GM23338 (cell line): ENCODE measurements around the gene PAPPA2. TPM values are rescaled to one million over a fixed set of nuclear protein-coding genes. Genes with fewer than 3 reads are reported as not detected.

Experiments used
- ATAC-seq: fragments of 200-7000 bp; cut with Tn5 transposase; 3 replicates; pipeline ENCODE4 v1.9.1; 2020
- DNase-seq: peaks from one replicate; pipeline ENCODE4 v3.0.0-alpha.2; 2015; ENCODE audit warnings: low spot score
- H2AFZ ChIP-seq: fragments of 200-600 bp; sonication (generic); 2 replicates; pipeline ENCODE4 v1.8.0; 2016; ENCODE audit warnings: antibody characterized with exemption, mild to moderate bottlenecking, moderate library complexity
- H3F3A ChIP-seq: fragments of 200-600 bp; sonication (generic); replicated peaks from 2 replicates; pipeline ENCODE4 v1.8.0; 2017; ENCODE audit warnings: antibody characterized with exemption, mixed run types, low read depth
- H3K27ac ChIP-seq: fragments of 200-600 bp; sonication (generic); 2 replicates; pipeline ENCODE4 v1.6.1; 2016; ENCODE audit warnings: low read depth
- H3K27me3 ChIP-seq: fragments of 200-600 bp; sonication (generic); 2 replicates; pipeline ENCODE4 v1.8.0; 2016; ENCODE audit warnings: mild to moderate bottlenecking, mixed run types, moderate library complexity; ENCODE audit not compliant: insufficient read depth
- H3K36me3 ChIP-seq: fragments of 200-600 bp; sonication (generic); 2 replicates; pipeline ENCODE4 v1.8.0; 2016; ENCODE audit warnings: mild to moderate bottlenecking; ENCODE audit not compliant: insufficient read depth
- H3K4me1 ChIP-seq: fragments of 200-600 bp; sonication (generic); 2 replicates; pipeline ENCODE4 v1.8.0; 2016; ENCODE audit warnings: mild to moderate bottlenecking, moderate library complexity; ENCODE audit not compliant: insufficient read depth
- H3K4me2 ChIP-seq: fragments of 200-600 bp; sonication (generic); 2 replicates; pipeline ENCODE4 v1.7.1; 2017; ENCODE audit warnings: mixed run types
- H3K4me3 ChIP-seq: fragments of 200-600 bp; sonication (generic); 2 replicates; pipeline ENCODE4 v1.6.1; 2016; ENCODE audit warnings: mixed run types
- H3K79me2 ChIP-seq: fragments of 200-600 bp; sonication (generic); replicated peaks from 2 replicates; pipeline ENCODE4 v1.8.0; 2017; ENCODE audit warnings: mild to moderate bottlenecking; ENCODE audit not compliant: insufficient read depth
- H3K9me2 ChIP-seq: fragments of 200-600 bp; sonication (generic); 2 replicates; pipeline ENCODE4 v1.8.0; 2017; ENCODE audit not compliant: insufficient read depth
- H4K20me1 ChIP-seq: fragments of 200-600 bp; sonication (generic); replicated peaks from 2 replicates; pipeline ENCODE4 v1.8.0; 2017; ENCODE audit warnings: mild to moderate bottlenecking; ENCODE audit not compliant: insufficient read depth
- H3K27ac Mint-ChIP-seq: 2 replicates; pipeline ENCODE4 v1.8.0; 2020; ENCODE audit warnings: inconsistent platforms, mild to moderate bottlenecking, moderate library complexity, mixed read lengths
- H3K27me3 Mint-ChIP-seq: 3 replicates; pipeline ENCODE4 v1.8.0; 2022; ENCODE audit warnings: low read depth, mild to moderate bottlenecking, moderate library complexity, mixed read lengths, inconsistent platforms; ENCODE audit not compliant: insufficient read depth, poor library complexity
- H3K36me3 Mint-ChIP-seq: 3 replicates; pipeline ENCODE4 v1.8.0; 2021; ENCODE audit warnings: low read depth, mild to moderate bottlenecking, inconsistent platforms, moderate library complexity, mixed read lengths
- H3K4me1 Mint-ChIP-seq: 3 replicates; pipeline ENCODE4 v1.8.0; 2020; ENCODE audit warnings: mild to moderate bottlenecking, inconsistent platforms, mixed read lengths
- H3K4me3 Mint-ChIP-seq: 3 replicates; pipeline ENCODE4 v1.8.0; 2021; ENCODE audit warnings: moderate library complexity, mild to moderate bottlenecking, inconsistent platforms, mixed read lengths
- H3K9me3 Mint-ChIP-seq: 3 replicates; pipeline ENCODE4 v1.8.0; 2020; ENCODE audit warnings: moderate library complexity, mild to moderate bottlenecking, inconsistent platforms, mixed read lengths
- CREB1 ChIP-seq: fragments of 250-450 bp; sonication (Bioruptor Pico); IDR thresholded peaks from 2 replicates; pipeline ENCODE4 v1.5.0; 2020; ENCODE audit warnings: low read depth, mild to moderate bottlenecking, moderate library complexity
- EZH2 ChIP-seq: fragments of 200-600 bp; sonication (generic); IDR thresholded peaks from one replicate; pipeline ENCODE4 v1.8.0; 2017; ENCODE audit warnings: antibody characterized with exemption, mild to moderate bottlenecking, low read depth; ENCODE audit not compliant: unreplicated experiment
- EZH2phosphoT487 ChIP-seq: fragments of 200-600 bp; sonication (generic); IDR thresholded peaks from one replicate; pipeline ENCODE4 v1.8.1; 2018; ENCODE audit warnings: antibody characterized with exemption; ENCODE audit not compliant: unreplicated experiment
- JUNB ChIP-seq: IDR thresholded peaks from one replicate; pipeline ENCODE4 v1.6.1; 2016; ENCODE audit warnings: antibody characterized with exemption; ENCODE audit not compliant: unreplicated experiment
- NANOG ChIP-seq: IDR thresholded peaks from 2 replicates; pipeline ENCODE4 v1.6.1; 2016; ENCODE audit warnings: antibody characterized with exemption, borderline replicate concordance
- POLR2AphosphoS5 ChIP-seq: IDR thresholded peaks from 2 replicates; pipeline ENCODE4 v1.6.1; 2016; ENCODE audit warnings: antibody characterized with exemption, low read depth
- STAT1 ChIP-seq: IDR thresholded peaks from one replicate; pipeline ENCODE4 v1.6.1; 2016; ENCODE audit warnings: antibody characterized with exemption; ENCODE audit not compliant: unreplicated experiment
- ZNF114 ChIP-seq: fragments of 250-450 bp; sonication (Bioruptor Pico); IDR thresholded peaks from 2 replicates; pipeline ENCODE4 v1.5.0; 2020; ENCODE audit warnings: mild to moderate bottlenecking, moderate library complexity
- ZNF331 ChIP-seq: fragments of 250-450 bp; sonication (Bioruptor Pico); IDR thresholded peaks from 2 replicates; pipeline ENCODE4 v1.5.0; 2020; ENCODE audit warnings: low read depth, mild to moderate bottlenecking, moderate library complexity
- polyA plus RNA-seq: library from polyadenylated mRNA; unstranded; fragments of >200 nt; fragmentation: Nextera tagmentation; extraction: Ambion mirVana; gene quantifications from 2 replicates; pipeline ENCODE4 v1.2.1, GENCODE V29; 2016
- total RNA-seq: library from RNA; depleted of rRNA; stranded (reverse); fragments of >200 nt; shearing (Covaris generic); gene quantifications from 2 replicates; pipeline ENCODE4 v1.2.3, GENCODE V29; 2014
- TF ChIP-seq, protein P1 (sequence below), 2 experiments: fragments of 200-600 bp in 1 of 2; sonication (generic) in 1 of 2; conservative IDR thresholded peaks; 2 replicates each; pipeline versions ENCODE4 v1.5.1 to v1.6.1; 2016 to 2017; ENCODE audit warnings: antibody characterized with exemption in 2 of 2, low read depth in 2 of 2, mild to moderate bottlenecking in 2 of 2, moderate library complexity in 1 of 2
- TF ChIP-seq, protein P2 (sequence below): fragments of 250-450 bp; sonication (Bioruptor Pico); IDR thresholded peaks from 2 replicates; pipeline ENCODE4 v1.5.0; 2020; ENCODE audit warnings: mild to moderate bottlenecking, moderate library complexity
- TF ChIP-seq, protein P3 (sequence below): IDR thresholded peaks from 2 replicates; pipeline ENCODE4 v1.6.1; 2016; ENCODE audit warnings: antibody characterized with exemption
- TF ChIP-seq, protein P4 (sequence below): IDR thresholded peaks from one replicate; pipeline ENCODE4 v1.6.1; 2018; ENCODE audit warnings: antibody characterized with exemption; ENCODE audit not compliant: unreplicated experiment

PAPPA2 gene
- total and polyA plus RNA-seq, 2 experiments from 2014 or later, result 1.4 to 1.7 TPM

DNA sequence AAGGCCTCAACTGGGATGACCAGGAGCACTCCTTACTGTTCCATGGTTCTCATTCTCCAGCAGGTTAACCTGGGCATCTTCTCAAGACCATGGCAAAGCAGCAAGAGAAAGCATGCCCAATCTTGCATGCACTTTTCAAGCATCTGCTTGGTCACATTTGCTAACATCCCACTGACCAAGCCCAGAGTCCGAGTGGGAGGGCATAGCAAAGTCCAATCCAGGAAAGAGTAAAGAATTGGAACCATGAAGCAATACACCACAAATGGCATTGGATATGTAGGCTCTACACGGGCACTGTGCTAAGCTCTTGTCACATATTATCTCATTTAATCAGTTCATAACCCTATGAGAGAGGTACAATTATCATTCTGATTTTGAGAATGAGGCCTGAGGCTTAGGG is 73.6 kb downstream of the PAPPA2 start:
- Histone ChIP-seq H4K20me1 (no peaks in the 10 kb centered on the region), H3K79me2 (no peaks in the 10 kb centered on the region), H2AFZ (no peak overlapping the region), H3K4me1 (no peaks in the 10 kb centered on the region; the same call in 1 of the 2 replicates), H3K4me3 (no peak overlapping the region), H3K4me2 (no peak overlapping the region), H3K27ac (no peak overlapping the region), H3K27me3 (no peaks in the 10 kb centered on the region), H3K9me2 (peaks cover 13% of the 10 kb centered on the region; the same call in 1 of the 2 replicates), H3K36me3 (no peaks in the 10 kb centered on the region), H3F3A (no peaks in the 10 kb centered on the region)
- no peaks in the 10 kb centered on the region for H3K36me3 Mint-ChIP-seq
- no peak for DNase-seq
- TF ChIP-seq, protein P1, sequence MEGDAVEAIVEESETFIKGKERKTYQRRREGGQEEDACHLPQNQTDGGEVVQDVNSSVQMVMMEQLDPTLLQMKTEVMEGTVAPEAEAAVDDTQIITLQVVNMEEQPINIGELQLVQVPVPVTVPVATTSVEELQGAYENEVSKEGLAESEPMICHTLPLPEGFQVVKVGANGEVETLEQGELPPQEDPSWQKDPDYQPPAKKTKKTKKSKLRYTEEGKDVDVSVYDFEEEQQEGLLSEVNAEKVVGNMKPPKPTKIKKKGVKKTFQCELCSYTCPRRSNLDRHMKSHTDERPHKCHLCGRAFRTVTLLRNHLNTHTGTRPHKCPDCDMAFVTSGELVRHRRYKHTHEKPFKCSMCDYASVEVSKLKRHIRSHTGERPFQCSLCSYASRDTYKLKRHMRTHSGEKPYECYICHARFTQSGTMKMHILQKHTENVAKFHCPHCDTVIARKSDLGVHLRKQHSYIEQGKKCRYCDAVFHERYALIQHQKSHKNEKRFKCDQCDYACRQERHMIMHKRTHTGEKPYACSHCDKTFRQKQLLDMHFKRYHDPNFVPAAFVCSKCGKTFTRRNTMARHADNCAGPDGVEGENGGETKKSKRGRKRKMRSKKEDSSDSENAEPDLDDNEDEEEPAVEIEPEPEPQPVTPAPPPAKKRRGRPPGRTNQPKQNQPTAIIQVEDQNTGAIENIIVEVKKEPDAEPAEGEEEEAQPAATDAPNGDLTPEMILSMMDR (conservative IDR thresholded peaks at IDR 0.05; ENCODE audit: low read depth in 2 of 2), result no peak
- TF ChIP-seq POLR2AphosphoS5 (no peak), STAT1 (no peak), ZNF114 (CRISPR knock-in tag) (no peak), EZH2 (no peak), JUNB (no peak), ZNF331 (CRISPR knock-in tag) (no peak), EZH2phosphoT487 (no peak), NANOG (no peak), CREB1 (no peak)
- TF ChIP-seq, protein P2, sequence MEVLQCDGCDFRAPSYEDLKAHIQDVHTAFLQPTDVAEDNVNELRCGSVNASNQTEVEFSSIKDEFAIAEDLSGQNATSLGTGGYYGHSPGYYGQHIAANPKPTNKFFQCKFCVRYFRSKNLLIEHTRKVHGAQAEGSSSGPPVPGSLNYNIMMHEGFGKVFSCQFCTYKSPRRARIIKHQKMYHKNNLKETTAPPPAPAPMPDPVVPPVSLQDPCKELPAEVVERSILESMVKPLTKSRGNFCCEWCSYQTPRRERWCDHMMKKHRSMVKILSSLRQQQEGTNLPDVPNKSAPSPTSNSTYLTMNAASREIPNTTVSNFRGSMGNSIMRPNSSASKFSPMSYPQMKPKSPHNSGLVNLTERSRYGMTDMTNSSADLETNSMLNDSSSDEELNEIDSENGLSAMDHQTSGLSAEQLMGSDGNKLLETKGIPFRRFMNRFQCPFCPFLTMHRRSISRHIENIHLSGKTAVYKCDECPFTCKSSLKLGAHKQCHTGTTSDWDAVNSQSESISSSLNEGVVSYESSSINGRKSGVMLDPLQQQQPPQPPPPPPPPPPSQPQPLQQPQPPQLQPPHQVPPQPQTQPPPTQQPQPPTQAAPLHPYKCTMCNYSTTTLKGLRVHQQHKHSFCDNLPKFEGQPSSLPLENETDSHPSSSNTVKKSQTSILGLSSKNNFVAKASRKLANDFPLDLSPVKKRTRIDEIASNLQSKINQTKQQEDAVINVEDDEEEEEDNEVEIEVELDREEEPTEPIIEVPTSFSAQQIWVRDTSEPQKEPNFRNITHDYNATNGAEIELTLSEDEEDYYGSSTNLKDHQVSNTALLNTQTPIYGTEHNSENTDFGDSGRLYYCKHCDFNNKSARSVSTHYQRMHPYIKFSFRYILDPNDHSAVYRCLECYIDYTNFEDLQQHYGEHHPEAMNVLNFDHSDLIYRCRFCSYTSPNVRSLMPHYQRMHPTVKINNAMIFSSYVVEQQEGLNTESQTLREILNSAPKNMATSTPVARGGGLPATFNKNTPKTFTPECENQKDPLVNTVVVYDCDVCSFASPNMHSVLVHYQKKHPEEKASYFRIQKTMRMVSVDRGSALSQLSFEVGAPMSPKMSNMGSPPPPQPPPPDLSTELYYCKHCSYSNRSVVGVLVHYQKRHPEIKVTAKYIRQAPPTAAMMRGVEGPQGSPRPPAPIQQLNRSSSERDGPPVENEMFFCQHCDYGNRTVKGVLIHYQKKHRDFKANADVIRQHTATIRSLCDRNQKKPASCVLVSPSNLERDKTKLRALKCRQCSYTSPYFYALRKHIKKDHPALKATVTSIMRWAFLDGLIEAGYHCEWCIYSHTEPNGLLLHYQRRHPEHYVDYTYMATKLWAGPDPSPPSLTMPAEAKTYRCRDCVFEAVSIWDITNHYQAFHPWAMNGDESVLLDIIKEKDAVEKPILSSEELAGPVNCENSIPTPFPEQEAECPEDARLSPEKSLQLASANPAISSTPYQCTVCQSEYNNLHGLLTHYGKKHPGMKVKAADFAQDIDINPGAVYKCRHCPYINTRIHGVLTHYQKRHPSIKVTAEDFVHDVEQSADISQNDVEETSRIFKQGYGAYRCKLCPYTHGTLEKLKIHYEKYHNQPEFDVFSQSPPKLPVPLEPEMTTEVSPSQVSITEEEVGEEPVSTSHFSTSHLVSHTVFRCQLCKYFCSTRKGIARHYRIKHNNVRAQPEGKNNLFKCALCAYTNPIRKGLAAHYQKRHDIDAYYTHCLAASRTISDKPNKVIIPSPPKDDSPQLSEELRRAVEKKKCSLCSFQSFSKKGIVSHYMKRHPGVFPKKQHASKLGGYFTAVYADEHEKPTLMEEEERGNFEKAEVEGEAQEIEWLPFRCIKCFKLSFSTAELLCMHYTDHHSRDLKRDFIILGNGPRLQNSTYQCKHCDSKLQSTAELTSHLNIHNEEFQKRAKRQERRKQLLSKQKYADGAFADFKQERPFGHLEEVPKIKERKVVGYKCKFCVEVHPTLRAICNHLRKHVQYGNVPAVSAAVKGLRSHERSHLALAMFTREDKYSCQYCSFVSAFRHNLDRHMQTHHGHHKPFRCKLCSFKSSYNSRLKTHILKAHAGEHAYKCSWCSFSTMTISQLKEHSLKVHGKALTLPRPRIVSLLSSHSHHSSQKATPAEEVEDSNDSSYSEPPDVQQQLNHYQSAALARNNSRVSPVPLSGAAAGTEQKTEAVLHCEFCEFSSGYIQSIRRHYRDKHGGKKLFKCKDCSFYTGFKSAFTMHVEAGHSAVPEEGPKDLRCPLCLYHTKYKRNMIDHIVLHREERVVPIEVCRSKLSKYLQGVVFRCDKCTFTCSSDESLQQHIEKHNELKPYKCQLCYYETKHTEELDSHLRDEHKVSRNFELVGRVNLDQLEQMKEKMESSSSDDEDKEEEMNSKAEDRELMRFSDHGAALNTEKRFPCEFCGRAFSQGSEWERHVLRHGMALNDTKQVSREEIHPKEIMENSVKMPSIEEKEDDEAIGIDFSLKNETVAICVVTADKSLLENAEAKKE (CRISPR knock-in tag), result no peak
- TF ChIP-seq, protein P3, sequence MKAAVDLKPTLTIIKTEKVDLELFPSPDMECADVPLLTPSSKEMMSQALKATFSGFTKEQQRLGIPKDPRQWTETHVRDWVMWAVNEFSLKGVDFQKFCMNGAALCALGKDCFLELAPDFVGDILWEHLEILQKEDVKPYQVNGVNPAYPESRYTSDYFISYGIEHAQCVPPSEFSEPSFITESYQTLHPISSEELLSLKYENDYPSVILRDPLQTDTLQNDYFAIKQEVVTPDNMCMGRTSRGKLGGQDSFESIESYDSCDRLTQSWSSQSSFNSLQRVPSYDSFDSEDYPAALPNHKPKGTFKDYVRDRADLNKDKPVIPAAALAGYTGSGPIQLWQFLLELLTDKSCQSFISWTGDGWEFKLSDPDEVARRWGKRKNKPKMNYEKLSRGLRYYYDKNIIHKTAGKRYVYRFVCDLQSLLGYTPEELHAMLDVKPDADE, result no peak
- TF ChIP-seq, protein P4, sequence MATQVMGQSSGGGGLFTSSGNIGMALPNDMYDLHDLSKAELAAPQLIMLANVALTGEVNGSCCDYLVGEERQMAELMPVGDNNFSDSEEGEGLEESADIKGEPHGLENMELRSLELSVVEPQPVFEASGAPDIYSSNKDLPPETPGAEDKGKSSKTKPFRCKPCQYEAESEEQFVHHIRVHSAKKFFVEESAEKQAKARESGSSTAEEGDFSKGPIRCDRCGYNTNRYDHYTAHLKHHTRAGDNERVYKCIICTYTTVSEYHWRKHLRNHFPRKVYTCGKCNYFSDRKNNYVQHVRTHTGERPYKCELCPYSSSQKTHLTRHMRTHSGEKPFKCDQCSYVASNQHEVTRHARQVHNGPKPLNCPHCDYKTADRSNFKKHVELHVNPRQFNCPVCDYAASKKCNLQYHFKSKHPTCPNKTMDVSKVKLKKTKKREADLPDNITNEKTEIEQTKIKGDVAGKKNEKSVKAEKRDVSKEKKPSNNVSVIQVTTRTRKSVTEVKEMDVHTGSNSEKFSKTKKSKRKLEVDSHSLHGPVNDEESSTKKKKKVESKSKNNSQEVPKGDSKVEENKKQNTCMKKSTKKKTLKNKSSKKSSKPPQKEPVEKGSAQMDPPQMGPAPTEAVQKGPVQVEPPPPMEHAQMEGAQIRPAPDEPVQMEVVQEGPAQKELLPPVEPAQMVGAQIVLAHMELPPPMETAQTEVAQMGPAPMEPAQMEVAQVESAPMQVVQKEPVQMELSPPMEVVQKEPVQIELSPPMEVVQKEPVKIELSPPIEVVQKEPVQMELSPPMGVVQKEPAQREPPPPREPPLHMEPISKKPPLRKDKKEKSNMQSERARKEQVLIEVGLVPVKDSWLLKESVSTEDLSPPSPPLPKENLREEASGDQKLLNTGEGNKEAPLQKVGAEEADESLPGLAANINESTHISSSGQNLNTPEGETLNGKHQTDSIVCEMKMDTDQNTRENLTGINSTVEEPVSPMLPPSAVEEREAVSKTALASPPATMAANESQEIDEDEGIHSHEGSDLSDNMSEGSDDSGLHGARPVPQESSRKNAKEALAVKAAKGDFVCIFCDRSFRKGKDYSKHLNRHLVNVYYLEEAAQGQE, result no peak
- no peaks in the 10 kb centered on the region for H3K9me3 Mint-ChIP-seq
- no peak overlapping the region for H3K4me3 Mint-ChIP-seq
- H3K4me1 Mint-ChIP-seq, result peaks cover 9% of the 10 kb centered on the region
- H3K27me3 Mint-ChIP-seq, result peaks cover 5% of the 10 kb centered on the region
- no peak overlapping the region for H3K27ac Mint-ChIP-seq
- no peak for ATAC-seq
